ENCODE results near the gene ZNF793.

The ZNF793 gene

GRCh38 chr19:37467608-37468090 is 39.1 kb upstream of the ZNF793 start:
- no peak for TF ChIP-seq CTCF (IDR thresholded peaks at IDR 0.05; ENCODE audit: insufficient read depth, low read length, poor library complexity, severe bottlenecking)
- TF ChIP-seq EZH2phosphoT487 (conservative IDR thresholded peaks at IDR 0.05; ENCODE audit: low read length) = no peak
- Histone ChIP-seq H3K27ac (ENCODE audit: low read depth, low read length) (peak overlapping the region; percentile 86; the same call in 1 of the 2 replicates), H3K79me2 (ENCODE audit: insufficient read depth, low read length) (peaks cover 5% of the 10 kb centered on the region; the same call in 1 of the 2 replicates), H2AFZ (ENCODE audit: low read depth, low read length, severe bottlenecking) (peak overlapping the region; percentile 93), H3K9me2 (replicated peaks; ENCODE audit: insufficient read depth, low read length) (no peaks in the 10 kb centered on the region), H3K36me3 (ENCODE audit: low read length) (peaks cover 26% of the 10 kb centered on the region), H3F3A (ENCODE audit: insufficient read depth) (no peaks in the 10 kb centered on the region), H3K9ac (ENCODE audit: low read length) (peak overlapping the region; percentile 76), H3K27me3 (ENCODE audit: low read length) (no peaks in the 10 kb centered on the region), H4K20me1 (ENCODE audit: low read depth, low read length) (no peaks in the 10 kb centered on the region), H3K4me2 (ENCODE audit: low read depth, low read length, poor library complexity, severe bottlenecking) (peak overlapping the region; percentile 70), H3K4me3 (ENCODE audit: insufficient read depth, low read length, poor library complexity, severe bottlenecking) (peak overlapping the region; percentile 93), H3K9me3 (ENCODE audit: insufficient read depth, low read length) (peaks cover 20% of the 10 kb centered on the region; the same call in 1 of the 2 replicates)

GRCh38 chr19:37468961-37469777 is 37.6 kb upstream of the ZNF793 start, which contains the start of gene ZNF570:
Gene ZNF570, plus strand, starts transcription at chr19:37469356. Its CDS starts 999 bp downstream, at chr19:37470355.
- peaks cover 19% of the 10 kb centered on the region; the same call in 1 of the 2 replicates for H3K9me3 ChIP-seq (ENCODE audit: insufficient read depth, low read length)
- peak within 1 kb of the TSS; percentile 56 for H3K9ac ChIP-seq (ENCODE audit: low read length)
- peaks cover 5% of the 10 kb centered on the region; the same call in 1 of the 2 replicates for H3K79me2 ChIP-seq (ENCODE audit: insufficient read depth, low read length)
- TF ChIP-seq EZH2phosphoT487 (conservative IDR thresholded peaks at IDR 0.05; ENCODE audit: low read length) = no peak
- TF ChIP-seq CTCF (IDR thresholded peaks at IDR 0.05; ENCODE audit: insufficient read depth, low read length, poor library complexity, severe bottlenecking) = no peak
- H3K27me3 ChIP-seq (ENCODE audit: low read length) = no peaks in the 10 kb centered on the region
- peak within 1 kb of the TSS; percentile 69 for H2AFZ ChIP-seq (ENCODE audit: low read depth, low read length, severe bottlenecking)
- no peaks in the 10 kb centered on the region for H4K20me1 ChIP-seq (ENCODE audit: low read depth, low read length)
- H3F3A ChIP-seq (ENCODE audit: insufficient read depth) = no peaks in the 10 kb centered on the region
- H3K9me2 ChIP-seq (replicated peaks; ENCODE audit: insufficient read depth, low read length) = no peaks in the 10 kb centered on the region
- H3K4me3 ChIP-seq (ENCODE audit: insufficient read depth, low read length, poor library complexity, severe bottlenecking) = peak within 1 kb of the TSS; percentile 57
- peak within 1 kb of the TSS; percentile 9; the same call in 1 of the 2 replicates for H3K27ac ChIP-seq (ENCODE audit: low read depth, low read length)
- peaks cover 15% of the 10 kb centered on the region for H3K36me3 ChIP-seq (ENCODE audit: low read length)
- H3K4me2 ChIP-seq (ENCODE audit: low read depth, low read length, poor library complexity, severe bottlenecking) = peak within 1 kb of the TSS; percentile 52

GRCh38 chr19:37470216-37470615 is 36.5 kb upstream of the ZNF793 start:
- Histone ChIP-seq H3K9ac (ENCODE audit: low read length) (peak overlapping the region; percentile 56; the same call in 1 of the 2 replicates), H3K9me3 (ENCODE audit: insufficient read depth, low read length) (peaks cover 19% of the 10 kb centered on the region; the same call in 1 of the 2 replicates), H3K27me3 (ENCODE audit: low read length) (no peaks in the 10 kb centered on the region), H3K79me2 (ENCODE audit: insufficient read depth, low read length) (peaks cover 5% of the 10 kb centered on the region; the same call in 1 of the 2 replicates), H3F3A (ENCODE audit: insufficient read depth) (no peaks in the 10 kb centered on the region), H3K9me2 (replicated peaks; ENCODE audit: insufficient read depth, low read length) (no peaks in the 10 kb centered on the region), H3K36me3 (ENCODE audit: low read length) (peaks cover 7% of the 10 kb centered on the region), H2AFZ (ENCODE audit: low read depth, low read length, severe bottlenecking) (no peak overlapping the region), H3K4me2 (ENCODE audit: low read depth, low read length, poor library complexity, severe bottlenecking) (peak overlapping the region; percentile 52), H4K20me1 (ENCODE audit: low read depth, low read length) (no peaks in the 10 kb centered on the region), H3K4me3 (ENCODE audit: insufficient read depth, low read length, poor library complexity, severe bottlenecking) (peak overlapping the region; percentile 57), H3K27ac (ENCODE audit: low read depth, low read length) (no peak overlapping the region)
- TF ChIP-seq CTCF (IDR thresholded peaks at IDR 0.05; ENCODE audit: insufficient read depth, low read length, poor library complexity, severe bottlenecking) = no peak
- no peak for TF ChIP-seq EZH2phosphoT487 (conservative IDR thresholded peaks at IDR 0.05; ENCODE audit: low read length)

All from SU-DHL-6 (cell line).